NCI-H69 (cell line): ENCODE measurements around the gene HPCAL4.

ENCODE experiments used
- DNase-seq: peaks from one replicate; lab custom pipeline; 2025; lab: John Stamatoyannopoulos, UW

Gene HPCAL4

GRCh38 chr1:39691383-39692151, at the start of gene HPCAL4:
Gene HPCAL4, minus strand, starts transcription at chr1:39691433. Its CDS starts 6,830 bp downstream, at chr1:39684603.
- peak; percentile 81 for DNase-seq

GRCh38 chr1:39738622-39739366, 47.6 kb upstream of the HPCAL4 start, which contains the start of gene PPIE:
Gene PPIE, plus strand, starts transcription at chr1:39738882. Its CDS starts 19 bp downstream, at chr1:39738901.
- peak; percentile 96 for DNase-seq

GRCh38 chr1:39737546-39738169, 46.4 kb upstream of the HPCAL4 start:
- no peak for DNase-seq

GRCh38 chr1:39735731-39736130, 44.5 kb upstream of the HPCAL4 start:
- no peak for DNase-seq

GRCh38 chr1:39733161-39733560, 41.9 kb upstream of the HPCAL4 start:
- DNase-seq, result no peak

GRCh38 chr1:39732730-39733129, 41.5 kb upstream of the HPCAL4 start:
- no peak for DNase-seq

GRCh38 chr1:39729842-39730241, 38.6 kb upstream of the HPCAL4 start:
- no peak for DNase-seq

- DNase-seq, result no peak
Measured at GRCh38 chr1:39729030-39729429, 37.8 kb upstream of the HPCAL4 start.

- DNase-seq, result peak; percentile 59
Measured at GRCh38 chr1:39727932-39728317, 36.7 kb upstream of the HPCAL4 start.

- no peak for DNase-seq
Measured at GRCh38 chr1:39727221-39727931, 36.1 kb upstream of the HPCAL4 start.

GRCh38 chr1:39726600-39726999, 35.4 kb upstream of the HPCAL4 start:
- DNase-seq, result no peak

- no peak for DNase-seq
Measured at GRCh38 chr1:39722495-39722894, 31.3 kb upstream of the HPCAL4 start.

- no peak for DNase-seq
Measured at GRCh38 chr1:39721664-39722063, 30.4 kb upstream of the HPCAL4 start.

GRCh38 chr1:39720094-39720999, 29.1 kb upstream of the HPCAL4 start:
- DNase-seq, result peak; percentile 81

GRCh38 chr1:39717809-39718208, 26.6 kb upstream of the HPCAL4 start:
- DNase-seq, result no peak

GRCh38 chr1:39713557-39713956, 22.3 kb upstream of the HPCAL4 start:
- peak; percentile 15 for DNase-seq

GRCh38 chr1:39711966-39712340, 20.7 kb upstream of the HPCAL4 start:
- no peak for DNase-seq

GRCh38 chr1:39711104-39711965, 20.1 kb upstream of the HPCAL4 start:
- DNase-seq, result no peak

GRCh38 chr1:39707506-39707905, 16.3 kb upstream of the HPCAL4 start:
- DNase-seq, result no peak

GRCh38 chr1:39704757-39705156, 13.5 kb upstream of the HPCAL4 start:
- DNase-seq, result no peak
